ENCODE measurements around the gene SLC38A10. TPM values are rescaled to one million over a fixed set of nuclear protein-coding genes. Genes with fewer than 3 reads are reported as not detected.

Gene SLC38A10
- total RNA-seq, 1 experiment from 2014 or later: 75.1 TPM

DNA sequence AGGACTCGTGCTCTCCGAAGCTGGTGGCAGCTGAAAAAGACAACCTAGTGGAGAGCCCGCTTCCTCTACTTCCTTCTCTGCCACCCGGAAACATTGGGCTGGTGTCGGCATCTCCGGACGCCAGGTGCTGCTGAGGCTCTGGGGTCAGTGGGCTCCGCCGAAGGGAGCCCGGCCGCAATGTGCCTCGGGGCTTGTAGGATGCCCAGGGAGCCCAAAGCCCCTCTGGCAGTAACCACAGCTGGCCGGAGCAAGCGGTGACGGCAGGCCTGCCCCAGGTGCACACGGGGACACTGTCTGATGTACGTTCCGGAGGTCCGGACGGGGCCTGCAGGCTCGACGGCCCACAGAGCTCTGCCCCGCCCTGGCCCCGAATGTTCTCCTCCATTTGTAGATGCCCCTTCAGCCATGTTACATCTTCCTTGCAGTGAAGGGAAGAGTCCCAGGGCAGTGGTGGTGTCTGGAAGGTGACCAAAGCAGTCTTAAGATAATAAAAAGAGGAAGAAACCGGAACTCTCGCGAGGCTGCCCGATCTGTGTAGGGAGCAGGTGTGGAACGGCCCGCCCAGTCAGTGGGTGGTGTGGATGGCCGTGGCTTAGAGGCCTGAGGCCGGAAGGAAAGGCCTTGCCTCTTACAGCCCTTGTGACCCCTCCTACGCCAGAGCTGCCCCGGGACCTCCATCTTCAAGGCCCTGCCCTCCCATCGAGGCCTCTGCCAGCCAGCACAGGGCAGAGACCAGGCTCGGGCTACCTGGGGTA is 33.3 kb downstream of the SLC38A10 start:
- CTCF ChIA-PET: no interaction called here
- Histone ChIP-seq H3K27me3 (replicated peaks; ENCODE audit: insufficient read depth, low read depth, low read length, poor library complexity) (no peaks in the 10 kb centered on the region), H3K9me3 (ENCODE audit: low read depth, low read length, poor library complexity, severe bottlenecking) (no peaks in the 10 kb centered on the region), H3K4me3 (ENCODE audit: low read depth, low read length, poor library complexity, severe bottlenecking) (no peak overlapping the region), H3K4me1 (ENCODE audit: insufficient read depth, low read length, poor library complexity, severe bottlenecking) (no peaks in the 10 kb centered on the region), H3K36me3 (ENCODE audit: insufficient read depth, low read length, poor library complexity, severe bottlenecking) (peaks cover 10% of the 10 kb centered on the region), H3K27ac (ENCODE audit: low read depth, low read length, poor library complexity, severe bottlenecking) (no peak overlapping the region)
- POLR2A ChIA-PET (ENCODE audit: low non-redundant PET): no interaction called here
- no TSS peak for BruUV-seq (replicated peaks)
- DNase-seq (ENCODE audit: low spot score): no peak
- TF ChIP-seq EZH2 (IDR thresholded peaks at IDR 0.05; ENCODE audit: borderline replicate concordance, low read depth, low read length, poor library complexity, severe bottlenecking): no peak
- TF ChIP-seq, protein P1, sequence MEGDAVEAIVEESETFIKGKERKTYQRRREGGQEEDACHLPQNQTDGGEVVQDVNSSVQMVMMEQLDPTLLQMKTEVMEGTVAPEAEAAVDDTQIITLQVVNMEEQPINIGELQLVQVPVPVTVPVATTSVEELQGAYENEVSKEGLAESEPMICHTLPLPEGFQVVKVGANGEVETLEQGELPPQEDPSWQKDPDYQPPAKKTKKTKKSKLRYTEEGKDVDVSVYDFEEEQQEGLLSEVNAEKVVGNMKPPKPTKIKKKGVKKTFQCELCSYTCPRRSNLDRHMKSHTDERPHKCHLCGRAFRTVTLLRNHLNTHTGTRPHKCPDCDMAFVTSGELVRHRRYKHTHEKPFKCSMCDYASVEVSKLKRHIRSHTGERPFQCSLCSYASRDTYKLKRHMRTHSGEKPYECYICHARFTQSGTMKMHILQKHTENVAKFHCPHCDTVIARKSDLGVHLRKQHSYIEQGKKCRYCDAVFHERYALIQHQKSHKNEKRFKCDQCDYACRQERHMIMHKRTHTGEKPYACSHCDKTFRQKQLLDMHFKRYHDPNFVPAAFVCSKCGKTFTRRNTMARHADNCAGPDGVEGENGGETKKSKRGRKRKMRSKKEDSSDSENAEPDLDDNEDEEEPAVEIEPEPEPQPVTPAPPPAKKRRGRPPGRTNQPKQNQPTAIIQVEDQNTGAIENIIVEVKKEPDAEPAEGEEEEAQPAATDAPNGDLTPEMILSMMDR (conservative IDR thresholded peaks at IDR 0.05; ENCODE audit: low read depth, low read length): no peak
- intact Hi-C loops (cut with micrococcal nuclease; ENCODE audit: unreplicated experiment): no loop called here

DNA sequence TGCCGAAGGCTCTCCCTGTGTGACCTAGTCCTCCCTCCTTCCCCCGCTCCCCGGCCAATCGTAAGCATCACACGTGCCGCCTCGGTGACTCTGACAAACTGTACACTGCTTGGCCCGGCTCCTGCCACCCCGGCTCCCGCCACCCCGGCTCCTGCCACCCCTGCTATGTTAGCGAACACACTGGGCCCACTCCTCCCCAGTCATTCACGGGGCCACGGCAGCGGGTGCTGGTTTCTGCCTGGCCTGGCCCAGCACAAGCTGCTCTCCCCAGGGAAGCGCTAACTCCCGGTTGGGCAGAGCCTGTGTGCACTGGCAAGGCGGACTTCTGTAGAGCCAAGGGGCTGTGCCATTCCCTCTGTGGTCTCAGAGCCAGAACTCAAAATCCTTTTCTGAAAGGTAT is 34.0 kb downstream of the SLC38A10 start:
- intact Hi-C loops (cut with micrococcal nuclease; ENCODE audit: unreplicated experiment): no loop called here
- H3K27ac ChIP-seq (ENCODE audit: low read depth, low read length, poor library complexity, severe bottlenecking): no peak overlapping the region
- DNase-seq (ENCODE audit: low spot score): no peak
- TF ChIP-seq EZH2 (IDR thresholded peaks at IDR 0.05; ENCODE audit: borderline replicate concordance, low read depth, low read length, poor library complexity, severe bottlenecking): no peak
- TF ChIP-seq, protein P1 (conservative IDR thresholded peaks at IDR 0.05; ENCODE audit: low read depth, low read length): no peak
- CTCF ChIA-PET: no interaction called here
- BruUV-seq (replicated peaks): no TSS peak
- no peaks in the 10 kb centered on the region for H3K27me3 ChIP-seq (replicated peaks; ENCODE audit: insufficient read depth, low read depth, low read length, poor library complexity)
- no peak overlapping the region for H3K4me3 ChIP-seq (ENCODE audit: low read depth, low read length, poor library complexity, severe bottlenecking)
- POLR2A ChIA-PET (ENCODE audit: low non-redundant PET): no interaction called here
- peaks cover 10% of the 10 kb centered on the region for H3K36me3 ChIP-seq (ENCODE audit: insufficient read depth, low read length, poor library complexity, severe bottlenecking)
- no peaks in the 10 kb centered on the region for H3K9me3 ChIP-seq (ENCODE audit: low read depth, low read length, poor library complexity, severe bottlenecking)
- no peaks in the 10 kb centered on the region for H3K4me1 ChIP-seq (ENCODE audit: insufficient read depth, low read length, poor library complexity, severe bottlenecking)

GRCh38 chr17:81260641-81261040 is 34.5 kb downstream of the SLC38A10 start:
- Histone ChIP-seq H3K4me3 (ENCODE audit: low read depth, low read length, poor library complexity, severe bottlenecking) (no peak overlapping the region), H3K27ac (ENCODE audit: low read depth, low read length, poor library complexity, severe bottlenecking) (no peak overlapping the region), H3K36me3 (ENCODE audit: insufficient read depth, low read length, poor library complexity, severe bottlenecking) (peaks cover 10% of the 10 kb centered on the region), H3K9me3 (ENCODE audit: low read depth, low read length, poor library complexity, severe bottlenecking) (no peaks in the 10 kb centered on the region), H3K27me3 (replicated peaks; ENCODE audit: insufficient read depth, low read depth, low read length, poor library complexity) (no peaks in the 10 kb centered on the region), H3K4me1 (ENCODE audit: insufficient read depth, low read length, poor library complexity, severe bottlenecking) (peaks cover 4% of the 10 kb centered on the region)
- ChIA-PET CTCF (no interaction called here), POLR2A (ENCODE audit: low non-redundant PET) (no interaction called here)
- intact Hi-C loops (cut with micrococcal nuclease; ENCODE audit: unreplicated experiment): no loop called here
- no peak for TF ChIP-seq EZH2 (IDR thresholded peaks at IDR 0.05; ENCODE audit: borderline replicate concordance, low read depth, low read length, poor library complexity, severe bottlenecking)
- TF ChIP-seq, protein P1 (conservative IDR thresholded peaks at IDR 0.05; ENCODE audit: low read depth, low read length): no peak
- BruUV-seq (replicated peaks): no TSS peak
- DNase-seq (ENCODE audit: low spot score): no peak
